ENCODE data around the gene RBP2. TPM values are rescaled to one million over a fixed set of nuclear protein-coding genes. Genes with fewer than 3 reads are reported as not detected.
"Not testable (repeated sequence)": the region's sequence is repeated elsewhere in the genome, so short reads cannot be mapped to it uniquely, and the experiment has no call there.

The RBP2 gene
- total RNA-seq, 1 donor from 2014 or later = not detected

DNA sequence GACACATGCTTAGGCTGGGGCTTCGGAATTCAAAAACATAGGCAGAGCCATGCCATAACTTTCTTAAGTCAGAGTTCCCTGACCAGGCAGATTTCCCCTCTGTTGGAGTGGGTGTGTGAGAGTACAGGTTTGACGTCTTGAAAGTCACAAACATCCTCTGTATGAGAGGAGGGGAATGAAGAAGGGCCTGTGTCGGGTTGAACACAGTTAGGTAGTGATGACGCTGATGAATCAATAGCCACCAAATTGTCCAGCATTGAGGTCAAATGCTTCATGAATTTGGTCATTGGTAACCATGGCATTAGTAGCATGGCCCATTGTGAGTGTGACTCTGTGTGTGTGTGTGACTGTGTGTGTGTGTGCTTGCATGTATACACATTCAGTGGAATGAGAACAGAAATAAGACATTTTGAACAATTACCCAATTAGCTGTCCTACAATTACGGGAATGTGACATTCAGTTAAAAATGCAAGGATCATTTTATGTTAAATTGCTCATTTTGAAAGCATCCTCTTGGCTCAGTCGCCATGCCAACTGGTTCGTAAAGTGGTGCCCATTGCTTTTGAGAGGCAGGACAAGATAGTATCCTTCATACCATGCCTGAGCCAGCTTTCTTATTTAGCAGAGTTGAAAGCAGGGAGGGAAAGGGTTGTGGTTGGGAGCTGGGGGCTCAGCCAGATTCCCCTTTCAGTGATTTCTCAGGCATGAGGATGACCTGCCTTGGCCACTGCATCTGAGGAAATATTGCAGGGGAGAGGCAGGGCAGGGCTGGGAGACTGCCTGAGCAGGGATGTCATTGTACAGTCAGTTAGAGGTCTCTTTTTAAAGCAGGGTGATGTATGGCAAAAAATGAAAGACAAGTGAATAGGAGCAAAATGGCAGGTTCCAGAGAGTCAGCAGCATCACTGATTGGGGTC lies 35.4 kb downstream of the RBP2 start:
- no peak for ATAC-seq

GRCh38 chr3:139439278-139439677 lies 37.0 kb downstream of the RBP2 start:
- ATAC-seq = no peak

DNA sequence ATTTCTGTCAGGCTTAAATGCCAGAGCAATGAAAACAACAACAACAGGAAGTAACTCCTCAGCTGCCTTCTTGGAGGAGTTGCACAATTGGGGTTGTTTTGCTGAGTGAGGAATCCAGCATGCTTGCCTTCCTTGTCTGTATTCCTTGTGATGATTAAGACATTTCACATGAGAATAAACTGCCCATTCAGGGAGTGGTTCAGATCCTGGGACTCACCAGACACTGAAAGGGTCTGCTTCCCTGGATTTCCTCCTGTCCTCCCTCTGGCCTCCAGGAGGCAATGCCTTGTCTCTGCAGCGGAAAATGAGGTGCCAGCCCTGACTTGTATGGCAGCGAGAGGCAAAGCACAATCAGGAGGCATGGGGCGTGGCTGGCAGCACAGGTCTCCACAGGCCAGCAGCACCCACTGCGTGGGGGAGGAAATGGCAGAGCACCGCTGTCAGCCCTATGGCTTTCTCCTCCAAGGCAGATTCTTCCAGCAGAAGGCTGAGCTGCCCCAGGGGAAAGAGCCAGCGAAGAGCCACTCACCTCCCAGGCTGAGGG lies 41.5 kb downstream of the RBP2 start:
- peak; percentile 94 for ATAC-seq

- ATAC-seq = no peak
Observed at GRCh38 chr3:139434228-139434627, 42.1 kb downstream of the RBP2 start.

DNA sequence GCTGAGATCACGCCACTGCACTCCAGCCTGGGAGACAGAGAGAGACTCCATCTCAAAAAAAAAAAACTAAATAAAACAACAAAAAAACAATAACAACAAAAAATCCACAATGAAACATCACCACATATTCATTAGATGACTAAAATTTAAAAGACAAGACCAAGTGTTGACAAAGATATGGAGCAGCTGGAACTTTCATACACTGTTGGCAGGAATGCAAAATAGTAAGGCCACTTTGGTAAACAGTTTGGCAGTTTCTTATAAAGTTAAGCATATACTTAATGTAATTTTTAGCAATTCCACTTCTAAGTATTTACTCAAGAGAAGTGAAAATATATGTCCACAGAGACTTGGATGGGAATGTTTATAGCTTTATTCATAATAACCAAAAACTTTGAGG lies 43.2 kb downstream of the RBP2 start:
- ATAC-seq = no peak

GRCh38 chr3:139430493-139430892 lies 45.8 kb downstream of the RBP2 start:
- no peak for ATAC-seq

GRCh38 chr3:139427283-139428060 lies 48.8 kb downstream of the RBP2 start:
- peak; percentile 93 for ATAC-seq

- ATAC-seq = no peak
Observed at GRCh38 chr3:139425745-139426400, 50.4 kb downstream of the RBP2 start.

- ATAC-seq = no peak
Observed at GRCh38 chr3:139423232-139423631, 53.1 kb downstream of the RBP2 start.

GRCh38 chr3:139421460-139421859 lies 54.9 kb downstream of the RBP2 start:
- ATAC-seq = no peak

DNA sequence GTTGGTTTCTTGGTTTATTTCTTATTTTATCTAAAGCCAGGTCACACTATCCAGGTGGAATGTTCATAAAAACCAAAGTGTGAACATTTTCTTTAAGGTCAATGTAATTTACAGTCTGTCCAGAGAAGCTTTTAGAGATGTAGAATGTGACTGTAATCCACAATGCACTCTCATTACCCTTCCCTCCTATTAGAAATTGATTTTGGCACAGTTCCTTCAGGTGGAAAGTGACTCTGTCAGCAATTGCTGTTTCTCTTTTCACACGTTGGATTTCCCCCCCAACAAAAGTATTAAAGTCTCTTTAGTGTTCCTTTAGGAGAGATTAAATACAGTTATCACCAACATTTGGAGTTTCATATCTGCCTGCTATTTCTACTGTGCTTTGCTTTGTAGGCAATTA lies 55.3 kb downstream of the RBP2 start:
- no peak for ATAC-seq

- ATAC-seq = peak; percentile 95
Observed at GRCh38 chr3:139418144-139418543, 58.2 kb downstream of the RBP2 start.

DNA sequence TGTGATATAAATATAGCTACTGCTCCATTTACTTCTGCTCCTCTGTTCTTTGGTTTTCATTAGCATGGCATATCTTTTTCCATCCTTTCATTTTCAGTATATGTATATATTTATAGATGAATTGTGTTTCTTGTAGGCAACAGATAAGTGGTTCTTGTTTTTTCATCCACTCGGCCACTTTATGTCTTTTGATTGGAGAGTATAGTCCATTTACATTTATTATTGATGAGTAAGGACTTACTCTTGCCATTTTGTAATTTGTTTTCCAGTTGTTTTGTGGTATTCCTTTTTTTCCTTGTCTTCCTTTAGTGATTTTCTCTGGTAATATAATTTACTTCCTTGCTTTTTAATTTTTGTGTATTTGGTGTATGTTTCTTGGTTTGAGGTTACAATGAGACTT lies 60.0 kb downstream of the RBP2 start:
- no peak for ATAC-seq

GRCh38 chr3:139414608-139415224 lies 61.6 kb downstream of the RBP2 start:
- peak; percentile 37 for ATAC-seq

GRCh38 chr3:139412891-139413290 lies 63.4 kb downstream of the RBP2 start:
- not testable (repeated sequence) for ATAC-seq

Other genes with a start within 250 kb of the RBP2 start
- gene MRPS22, start 132.5 kb downstream of the RBP2 start, total RNA-seq = 51.1 TPM
- gene COPB2, start 86.9 kb downstream of the RBP2 start, total RNA-seq = 75.2 TPM
- 150 TPM for gene RBP1, start 63.2 kb upstream of the RBP2 start, total RNA-seq
- gene NMNAT3, start 201.5 kb upstream of the RBP2 start, total RNA-seq = 5.4 TPM

Measured in esophagus mucosa (tissue), 1 donor.